Measurements from ENCODE around the gene KIF13A.

GRCh38 chr6:17949168-17949567, 38.3 kb downstream of the KIF13A start:
- TF ChIP-seq, protein P1, sequence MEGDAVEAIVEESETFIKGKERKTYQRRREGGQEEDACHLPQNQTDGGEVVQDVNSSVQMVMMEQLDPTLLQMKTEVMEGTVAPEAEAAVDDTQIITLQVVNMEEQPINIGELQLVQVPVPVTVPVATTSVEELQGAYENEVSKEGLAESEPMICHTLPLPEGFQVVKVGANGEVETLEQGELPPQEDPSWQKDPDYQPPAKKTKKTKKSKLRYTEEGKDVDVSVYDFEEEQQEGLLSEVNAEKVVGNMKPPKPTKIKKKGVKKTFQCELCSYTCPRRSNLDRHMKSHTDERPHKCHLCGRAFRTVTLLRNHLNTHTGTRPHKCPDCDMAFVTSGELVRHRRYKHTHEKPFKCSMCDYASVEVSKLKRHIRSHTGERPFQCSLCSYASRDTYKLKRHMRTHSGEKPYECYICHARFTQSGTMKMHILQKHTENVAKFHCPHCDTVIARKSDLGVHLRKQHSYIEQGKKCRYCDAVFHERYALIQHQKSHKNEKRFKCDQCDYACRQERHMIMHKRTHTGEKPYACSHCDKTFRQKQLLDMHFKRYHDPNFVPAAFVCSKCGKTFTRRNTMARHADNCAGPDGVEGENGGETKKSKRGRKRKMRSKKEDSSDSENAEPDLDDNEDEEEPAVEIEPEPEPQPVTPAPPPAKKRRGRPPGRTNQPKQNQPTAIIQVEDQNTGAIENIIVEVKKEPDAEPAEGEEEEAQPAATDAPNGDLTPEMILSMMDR (IDR thresholded peaks at IDR 0.05), result no peak
- TF ChIP-seq POLR2AphosphoS5 (IDR thresholded peaks at IDR 0.05; ENCODE audit: low read depth, low read length) (no peak), SIN3A (IDR thresholded peaks at IDR 0.05; ENCODE audit: borderline replicate concordance, insufficient read depth, low read depth, low read length) (no peak)
- TF ChIP-seq, protein P2, sequence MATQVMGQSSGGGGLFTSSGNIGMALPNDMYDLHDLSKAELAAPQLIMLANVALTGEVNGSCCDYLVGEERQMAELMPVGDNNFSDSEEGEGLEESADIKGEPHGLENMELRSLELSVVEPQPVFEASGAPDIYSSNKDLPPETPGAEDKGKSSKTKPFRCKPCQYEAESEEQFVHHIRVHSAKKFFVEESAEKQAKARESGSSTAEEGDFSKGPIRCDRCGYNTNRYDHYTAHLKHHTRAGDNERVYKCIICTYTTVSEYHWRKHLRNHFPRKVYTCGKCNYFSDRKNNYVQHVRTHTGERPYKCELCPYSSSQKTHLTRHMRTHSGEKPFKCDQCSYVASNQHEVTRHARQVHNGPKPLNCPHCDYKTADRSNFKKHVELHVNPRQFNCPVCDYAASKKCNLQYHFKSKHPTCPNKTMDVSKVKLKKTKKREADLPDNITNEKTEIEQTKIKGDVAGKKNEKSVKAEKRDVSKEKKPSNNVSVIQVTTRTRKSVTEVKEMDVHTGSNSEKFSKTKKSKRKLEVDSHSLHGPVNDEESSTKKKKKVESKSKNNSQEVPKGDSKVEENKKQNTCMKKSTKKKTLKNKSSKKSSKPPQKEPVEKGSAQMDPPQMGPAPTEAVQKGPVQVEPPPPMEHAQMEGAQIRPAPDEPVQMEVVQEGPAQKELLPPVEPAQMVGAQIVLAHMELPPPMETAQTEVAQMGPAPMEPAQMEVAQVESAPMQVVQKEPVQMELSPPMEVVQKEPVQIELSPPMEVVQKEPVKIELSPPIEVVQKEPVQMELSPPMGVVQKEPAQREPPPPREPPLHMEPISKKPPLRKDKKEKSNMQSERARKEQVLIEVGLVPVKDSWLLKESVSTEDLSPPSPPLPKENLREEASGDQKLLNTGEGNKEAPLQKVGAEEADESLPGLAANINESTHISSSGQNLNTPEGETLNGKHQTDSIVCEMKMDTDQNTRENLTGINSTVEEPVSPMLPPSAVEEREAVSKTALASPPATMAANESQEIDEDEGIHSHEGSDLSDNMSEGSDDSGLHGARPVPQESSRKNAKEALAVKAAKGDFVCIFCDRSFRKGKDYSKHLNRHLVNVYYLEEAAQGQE (IDR thresholded peaks at IDR 0.05; ENCODE audit: insufficient read depth in 1 of 2, low read depth in 2 of 2, low read length in 1 of 2), result no peak

All from Panc1 (cell line).